H7 (cell line): ENCODE data around the gene HYCC1. TPM values are rescaled to one million over a fixed set of nuclear protein-coding genes. Genes with fewer than 3 reads are reported as not detected.
"Not testable (repeated sequence)": the region's sequence is repeated elsewhere in the genome, so short reads cannot be mapped to it uniquely, and the experiment has no call there.

Experiments used
- DNase-seq: peaks from one replicate; pipeline ENCODE4 v3.0.0; 2012
- H3K27me3 ChIP-seq: 2 replicates; pipeline ENCODE4 v1.6.0; 2011; ENCODE audit warnings: mild to moderate bottlenecking, low read length; ENCODE audit not compliant: control insufficient read depth, insufficient read depth
- H3K36me3 ChIP-seq: replicated peaks from 2 replicates; pipeline ENCODE4 v1.5.1; 2011; ENCODE audit warnings: low read length; ENCODE audit not compliant: control insufficient read depth, insufficient read depth
- H3K4me3 ChIP-seq: 2 replicates; pipeline ENCODE4 v1.5.1; 2011; ENCODE audit warnings: low read depth, mild to moderate bottlenecking, control low read depth, low read length, moderate library complexity; ENCODE audit not compliant: insufficient read depth
- total RNA-seq: library from RNA; depleted of rRNA; stranded (reverse); fragments of >200 nt; shearing (Covaris generic); gene quantifications from 2 replicates; pipeline ENCODE4 v1.2.3, GENCODE V29; 2014; rRNA removed

HYCC1 gene
- 62.9 and 91.6 TPM in 2 replicates for total RNA-seq

DNA sequence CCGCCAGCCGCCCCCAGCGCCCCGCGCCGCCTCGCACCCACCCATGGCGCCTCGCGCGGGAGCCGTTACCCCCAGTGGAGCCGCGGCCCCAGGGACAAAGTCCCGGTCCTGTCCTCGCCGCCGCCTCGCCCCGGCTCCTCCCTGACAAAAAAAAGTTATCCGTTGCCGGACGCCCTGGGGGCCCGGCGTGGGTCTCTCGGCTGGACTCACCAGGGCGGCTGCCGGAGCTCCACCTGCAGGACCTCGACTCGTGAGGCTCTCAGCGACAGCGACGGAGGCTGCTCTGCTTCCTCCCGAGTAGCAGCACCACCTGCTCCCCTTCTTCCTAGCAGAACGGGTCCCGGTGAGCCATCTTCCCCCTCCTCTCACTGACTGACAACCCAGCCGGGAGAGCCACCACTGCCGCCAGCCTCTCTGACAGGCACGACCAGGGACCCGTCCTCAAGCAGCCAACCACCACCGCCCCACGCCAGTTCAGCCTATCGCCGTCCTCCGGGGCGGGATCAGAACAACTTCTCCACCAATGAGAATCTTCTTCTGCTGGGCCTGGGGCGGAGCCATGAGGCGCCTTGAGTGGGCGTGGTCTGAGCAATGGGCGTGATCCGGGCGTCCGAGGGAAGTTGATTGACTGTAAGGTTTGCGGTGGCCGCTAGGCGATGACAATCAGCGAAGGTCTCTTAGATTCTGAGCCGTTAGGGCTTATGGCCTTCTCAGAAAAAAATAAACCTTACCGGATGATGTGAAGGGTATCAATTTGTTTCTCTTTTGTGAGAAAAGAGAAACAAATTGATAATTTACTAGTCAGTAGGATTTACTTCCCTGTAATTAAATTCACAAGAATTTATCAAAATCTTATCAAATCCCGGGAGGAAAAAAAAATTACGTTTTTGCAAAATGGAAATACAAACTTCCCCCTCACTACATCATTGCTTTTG lies at the start of gene HYCC1:
TSS of gene HYCC1 (minus strand) at position 416 of the 935 bp plus-strand sequence. CDS start 23,019 bp downstream, outside the sequence.
- peak; percentile 94 for DNase-seq

DNA sequence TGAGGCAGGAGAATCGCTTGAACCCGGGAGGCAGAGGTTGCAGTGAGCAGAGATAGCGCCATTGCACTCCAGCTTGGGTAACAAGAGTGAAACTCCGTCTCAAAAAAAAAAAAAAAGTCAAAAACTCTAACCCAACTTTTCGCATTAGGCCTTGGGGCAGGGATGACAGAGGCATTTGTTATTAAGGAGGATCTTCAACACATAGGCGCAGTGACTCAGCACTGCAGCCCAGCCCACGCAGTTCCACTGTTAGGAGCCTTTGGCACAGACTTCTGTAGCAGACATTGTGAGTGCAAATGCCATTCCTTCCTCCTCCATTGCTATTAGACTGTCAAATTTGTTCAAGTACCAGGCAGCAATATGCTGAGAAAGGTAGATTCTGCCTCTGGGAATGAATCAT lies 48.5 kb upstream of the HYCC1 start:
- no peak for DNase-seq
- Histone ChIP-seq H3K4me3 (no peak overlapping the region), H3K36me3 (no peaks in the 10 kb centered on the region), H3K27me3 (no peaks in the 10 kb centered on the region)

More for the DNA sequence above, at the start of gene HYCC1:
- Histone ChIP-seq H3K36me3 (no peaks in the 10 kb centered on the region), H3K27me3 (no peaks in the 10 kb centered on the region), H3K4me3 (peak within 1 kb of the TSS; percentile 88)

DNA sequence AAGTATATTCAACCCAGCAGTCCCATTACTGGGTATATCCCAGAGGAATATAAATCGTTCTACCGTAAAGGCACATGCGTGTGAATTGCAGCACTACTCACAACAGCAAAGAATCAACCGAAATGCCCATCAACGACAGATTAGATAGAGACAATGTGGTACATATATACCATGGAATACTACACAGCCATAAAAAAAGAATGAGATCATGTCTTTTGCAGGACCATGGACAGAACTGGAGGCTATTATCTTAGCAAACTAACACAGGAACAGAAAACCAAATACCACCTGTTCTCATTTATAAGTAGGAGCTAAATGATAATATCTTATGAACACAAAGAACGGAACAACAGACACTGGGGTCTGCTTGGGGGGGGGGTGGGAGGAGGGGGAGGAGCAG lies 47.4 kb upstream of the HYCC1 start:
- DNase-seq = no peak
- Histone ChIP-seq H3K4me3 (no peak overlapping the region), H3K36me3 (no peaks in the 10 kb centered on the region), H3K27me3 (no peaks in the 10 kb centered on the region)

DNA sequence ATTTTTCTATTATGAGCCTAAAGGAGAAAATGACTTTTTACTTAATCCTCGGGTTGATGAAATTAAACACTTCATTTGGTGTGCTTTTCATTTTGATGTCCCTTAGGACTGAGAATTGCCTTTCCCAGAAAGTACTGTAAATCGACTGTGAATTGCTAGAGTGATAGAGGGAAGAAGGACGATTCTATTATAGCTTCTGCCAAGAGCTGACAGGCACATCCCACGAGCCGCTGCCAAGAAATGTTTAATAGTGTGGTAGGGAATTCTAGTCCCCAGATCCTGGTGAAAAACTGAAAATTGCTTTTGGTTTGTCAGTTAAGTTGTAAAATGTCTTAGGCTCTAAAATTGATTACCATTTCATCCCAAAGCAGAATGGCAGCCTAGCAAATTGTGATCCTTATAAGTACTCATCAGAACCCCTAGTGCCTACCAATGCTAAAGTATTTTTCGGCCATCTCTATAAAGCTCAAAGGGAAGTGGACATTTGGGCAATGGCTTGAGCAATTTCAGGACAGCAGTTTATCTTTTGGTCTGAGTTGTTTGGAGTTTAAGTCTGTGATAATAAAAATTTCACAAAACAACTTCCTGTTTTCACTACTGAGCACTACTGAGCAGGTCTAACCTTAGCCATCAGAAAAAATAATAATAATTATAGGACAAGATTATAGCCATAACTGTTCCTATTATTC lies 44.6 kb upstream of the HYCC1 start:
- Histone ChIP-seq H3K4me3 (no peak overlapping the region), H3K27me3 (no peaks in the 10 kb centered on the region), H3K36me3 (no peaks in the 10 kb centered on the region)
- DNase-seq = no peak

DNA sequence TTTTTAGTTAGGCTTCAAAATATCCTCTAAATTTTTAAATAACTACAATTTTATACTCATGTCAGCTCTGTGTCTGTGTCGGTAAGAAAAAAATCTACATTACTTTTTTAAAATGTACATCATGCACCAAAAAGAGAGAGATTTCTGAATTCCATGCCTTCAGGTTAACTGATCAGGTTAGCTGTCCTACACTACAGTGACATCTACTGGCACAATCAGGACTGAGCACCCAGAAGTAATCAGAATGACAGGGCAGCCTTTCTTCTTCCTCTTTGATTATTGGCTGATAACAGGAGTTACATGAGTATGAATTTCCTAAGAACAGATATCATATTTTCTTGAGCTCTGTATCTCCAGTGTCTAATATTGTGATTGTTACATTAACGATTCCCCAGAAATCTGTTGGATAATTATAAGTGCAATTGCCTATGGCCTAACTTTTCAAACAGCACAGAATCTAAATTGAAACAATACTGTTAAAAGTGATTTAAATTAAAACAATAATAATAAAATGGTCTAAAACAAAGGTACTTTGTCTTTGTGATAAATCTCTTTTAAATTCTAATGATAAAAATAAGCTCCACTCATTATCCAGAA lies 41.8 kb upstream of the HYCC1 start:
- peak; percentile 61 for DNase-seq
- H3K36me3 ChIP-seq = no peaks in the 10 kb centered on the region
- H3K27me3 ChIP-seq = no peaks in the 10 kb centered on the region
- H3K4me3 ChIP-seq = no peak overlapping the region

DNA sequence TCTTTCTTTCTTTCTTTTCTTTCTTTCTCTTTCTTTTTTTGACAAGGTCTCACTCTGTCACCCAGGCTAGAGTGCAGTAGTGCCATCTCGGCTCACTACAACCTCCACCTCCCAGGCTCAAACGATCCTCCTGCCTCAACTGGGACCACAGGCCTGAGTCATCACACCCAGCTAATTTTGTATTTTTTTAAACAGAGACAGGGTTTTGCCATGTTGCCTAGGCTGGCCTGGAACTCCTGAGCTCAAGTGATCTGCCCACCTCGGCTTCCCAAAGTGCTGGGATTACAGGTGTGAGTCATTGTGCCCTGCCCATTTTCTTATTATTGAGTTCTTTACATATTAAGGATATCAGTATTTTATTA lies 37.2 kb upstream of the HYCC1 start:
- not testable (repeated sequence) for H3K27me3 ChIP-seq, DNase-seq, H3K36me3 ChIP-seq, H3K4me3 ChIP-seq

DNA sequence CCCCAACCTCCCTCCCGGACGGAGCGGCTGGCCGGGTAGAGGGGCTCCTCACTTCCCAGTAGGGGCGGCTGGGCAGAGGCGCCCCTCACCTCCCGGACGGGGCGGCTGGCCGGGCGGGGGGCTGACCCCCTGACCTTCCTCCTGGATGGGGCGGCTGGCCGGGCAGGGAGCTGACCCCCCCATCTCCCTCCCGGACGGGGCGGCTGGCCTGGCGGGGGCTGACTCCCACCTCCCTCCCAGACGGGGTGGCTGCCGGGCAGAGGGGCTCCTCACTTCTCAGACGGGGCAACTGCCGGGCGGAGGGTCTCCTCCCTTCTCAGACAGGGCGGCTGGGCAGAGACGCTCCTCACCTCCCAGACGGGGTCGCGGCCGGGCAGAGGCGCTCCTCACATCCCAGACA lies 32.4 kb upstream of the HYCC1 start:
- H3K36me3 ChIP-seq, H3K4me3 ChIP-seq, H3K27me3 ChIP-seq, DNase-seq: not testable (repeated sequence)

DNA sequence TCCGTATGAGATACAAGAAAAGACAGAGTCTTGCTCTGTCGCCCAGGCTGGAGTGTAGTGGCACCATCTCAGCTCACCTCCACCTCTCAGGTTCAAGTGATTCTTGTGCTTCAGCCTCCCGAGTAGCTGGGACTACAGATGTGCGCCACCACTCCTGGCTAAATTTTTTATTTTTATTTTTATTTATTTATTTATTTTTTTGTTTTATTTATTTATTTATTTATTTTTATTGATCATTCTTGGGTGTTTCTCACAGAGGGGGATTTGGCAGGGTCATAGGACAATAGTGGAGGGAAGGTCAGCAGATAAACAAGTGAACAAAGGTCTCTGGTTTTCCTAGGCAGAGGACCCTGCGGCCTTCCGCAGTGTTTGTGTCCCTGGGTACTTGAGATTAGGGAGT lies 31.2 kb upstream of the HYCC1 start:
- not testable (repeated sequence) for H3K27me3 ChIP-seq, H3K36me3 ChIP-seq

DNA sequence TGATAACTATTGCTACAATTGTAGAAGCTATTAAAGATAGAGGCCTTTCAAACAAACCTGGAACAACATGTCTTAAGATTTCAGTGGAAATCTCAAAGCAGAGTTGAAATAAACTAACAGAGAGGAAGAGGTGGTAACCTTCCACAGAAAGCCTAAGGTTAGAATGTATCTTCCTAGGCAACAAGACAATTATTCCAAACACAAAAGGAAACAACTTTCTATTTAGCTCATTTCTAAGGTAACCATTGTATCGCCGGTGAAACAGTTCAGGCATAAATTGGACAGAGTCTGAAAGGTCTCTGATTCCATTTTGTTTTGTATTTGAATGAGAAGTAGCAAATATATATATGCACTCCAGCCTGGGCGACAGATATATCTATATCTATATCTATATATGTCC lies 30.7 kb upstream of the HYCC1 start:
- H3K36me3 ChIP-seq = no peaks in the 10 kb centered on the region
- no peak for DNase-seq
- H3K4me3 ChIP-seq = no peak overlapping the region
- no peaks in the 10 kb centered on the region for H3K27me3 ChIP-seq

More for the DNA sequence above, 31.2 kb upstream of the HYCC1 start:
- DNase-seq, H3K4me3 ChIP-seq: not testable (repeated sequence)

DNA sequence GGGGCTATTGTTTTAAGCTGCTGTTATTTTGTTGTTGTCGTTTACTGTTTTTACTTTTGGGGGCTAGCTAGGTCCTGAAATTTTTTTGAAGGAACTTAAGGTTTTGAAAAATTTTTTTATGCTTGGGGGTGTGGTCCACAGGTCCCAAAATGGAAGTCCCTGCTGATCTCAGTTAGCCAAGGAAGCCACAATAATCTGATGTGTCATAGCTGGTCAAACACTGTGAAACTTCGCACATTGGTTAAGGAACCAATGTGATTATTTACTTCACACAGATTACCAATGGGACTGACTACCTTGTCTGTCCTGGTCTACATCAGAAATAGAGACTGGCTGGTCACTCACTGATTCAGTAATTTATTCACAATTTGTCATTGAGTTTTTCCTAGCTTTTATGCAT lies 29.5 kb upstream of the HYCC1 start:
- DNase-seq = no peak

DNA sequence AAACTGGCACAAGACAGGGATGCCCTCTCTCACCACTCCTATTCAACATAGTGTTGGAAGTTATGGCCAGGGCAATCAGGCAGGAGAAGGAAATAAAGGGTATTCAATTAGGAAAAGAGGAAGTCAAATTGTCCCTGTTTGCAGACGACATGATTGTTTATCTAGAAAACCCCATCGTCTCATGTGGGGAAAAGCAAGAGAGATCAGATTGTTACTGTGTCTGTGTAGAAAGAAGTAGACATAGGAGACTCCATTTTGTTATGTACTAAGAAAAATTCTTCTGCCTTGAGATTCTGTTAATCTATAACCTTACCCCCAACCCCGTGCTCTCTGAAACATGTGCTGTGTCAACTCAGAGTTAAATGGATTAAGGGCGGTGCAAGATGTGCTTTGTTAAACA lies 25.7 kb upstream of the HYCC1 start:
- not testable (repeated sequence) for DNase-seq

More for the DNA sequence above, 29.5 kb upstream of the HYCC1 start:
- no peaks in the 10 kb centered on the region for H3K36me3 ChIP-seq
- no peaks in the 10 kb centered on the region for H3K27me3 ChIP-seq
- no peak overlapping the region for H3K4me3 ChIP-seq

DNA sequence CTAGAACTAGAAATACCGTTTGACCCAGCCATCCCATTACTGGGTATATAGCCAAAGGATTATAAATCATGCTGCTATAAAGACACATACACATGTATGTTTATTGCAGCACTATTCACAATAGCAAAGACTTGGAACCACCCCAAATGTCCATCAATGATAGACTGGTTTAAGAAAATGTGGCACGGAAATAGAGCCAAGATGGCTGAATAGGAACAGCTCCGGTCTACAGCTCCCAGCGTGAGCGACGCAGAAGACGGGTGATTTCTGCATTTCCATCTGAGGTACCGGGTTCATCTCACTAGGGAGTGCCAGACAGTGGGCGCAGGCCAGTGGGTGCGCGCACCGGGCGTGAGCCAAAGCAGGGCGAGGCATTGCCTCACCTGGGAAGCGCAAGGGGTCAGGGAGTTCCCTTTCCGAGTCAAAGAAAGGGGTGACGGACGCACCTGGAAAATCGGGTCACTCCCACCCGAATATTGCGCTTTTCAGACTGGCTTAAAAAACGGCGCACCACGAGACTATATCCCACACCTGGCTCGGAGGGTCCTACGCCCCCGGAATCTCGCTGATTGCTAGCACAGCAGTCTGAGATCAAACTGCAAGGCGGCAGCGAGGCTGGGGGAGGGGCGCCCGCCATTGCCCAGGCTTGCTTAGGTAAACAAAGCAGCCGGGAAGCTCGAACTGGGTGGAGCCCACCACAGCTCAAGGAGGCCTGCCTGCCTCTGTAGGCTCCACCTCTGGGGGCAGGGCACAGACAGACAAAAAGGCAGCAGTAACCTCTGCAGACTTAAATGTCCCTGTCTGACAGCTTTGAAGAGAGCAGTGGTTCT lies 21.8 kb upstream of the HYCC1 start:
- not testable (repeated sequence) for H3K27me3 ChIP-seq, H3K4me3 ChIP-seq, H3K36me3 ChIP-seq, DNase-seq

More for the DNA sequence above, 25.7 kb upstream of the HYCC1 start:
- not testable (repeated sequence) for H3K27me3 ChIP-seq, H3K36me3 ChIP-seq, H3K4me3 ChIP-seq

DNA sequence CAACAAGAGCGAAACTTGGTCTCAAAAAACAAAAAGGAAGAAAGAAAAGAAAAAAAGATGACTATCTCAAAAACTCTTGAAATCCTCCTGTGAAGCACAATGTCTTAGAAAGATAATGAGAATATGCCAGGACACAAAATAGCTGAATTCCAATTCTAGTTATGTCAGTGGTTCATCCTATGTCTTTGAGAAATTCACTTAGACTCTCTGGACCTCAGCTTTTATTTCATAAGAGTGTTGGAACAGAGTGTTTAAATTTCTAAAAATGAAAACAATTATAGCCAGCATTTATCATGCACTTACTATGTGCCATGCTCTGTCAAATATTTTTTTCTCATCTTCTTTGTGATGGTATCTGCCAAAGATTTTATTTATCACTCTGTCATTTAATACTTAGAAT lies 13.3 kb upstream of the HYCC1 start:
- no peaks in the 10 kb centered on the region for H3K36me3 ChIP-seq
- no peak for DNase-seq
- no peak overlapping the region for H3K4me3 ChIP-seq
- H3K27me3 ChIP-seq = no peaks in the 10 kb centered on the region

DNA sequence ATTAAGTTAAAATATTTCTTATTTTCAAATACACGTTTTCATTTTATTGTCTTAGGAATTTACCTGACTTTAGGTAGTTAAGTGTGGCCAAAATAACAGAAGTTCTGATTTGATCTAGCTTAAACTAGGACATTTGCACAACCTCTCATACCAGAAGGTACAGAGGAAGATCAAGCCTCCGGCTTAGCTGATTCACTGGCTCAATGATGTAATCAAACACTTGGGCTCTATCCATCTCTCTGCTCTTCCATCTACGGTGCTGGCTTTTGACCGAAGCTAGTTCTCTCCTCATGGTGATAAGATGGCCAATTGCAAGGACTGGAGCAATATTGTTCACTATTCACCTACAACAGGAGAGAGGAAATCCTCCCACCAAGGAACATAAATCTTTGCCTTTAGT lies 12.2 kb upstream of the HYCC1 start:
- DNase-seq = no peak
- no peaks in the 10 kb centered on the region for H3K36me3 ChIP-seq
- H3K27me3 ChIP-seq = no peaks in the 10 kb centered on the region
- no peak overlapping the region for H3K4me3 ChIP-seq
